HG03442 (cell line): ENCODE data around the gene GNL2.

Source experiments
- ATAC-seq: cut with Tn5 transposase; IDR thresholded peaks from one replicate; pipeline ENCODE4 v1.9.1; 2021; ENCODE audit warnings: mild to moderate bottlenecking, moderate library complexity; ENCODE audit not compliant: unreplicated experiment

The GNL2 gene

GRCh38 chr1:37595440-37596181, at the start of gene GNL2:
GNL2 (minus strand) TSS chr1:37595937; CDS start chr1:37595822, 115 bp downstream.
- peak; percentile 95 for ATAC-seq

DNA sequence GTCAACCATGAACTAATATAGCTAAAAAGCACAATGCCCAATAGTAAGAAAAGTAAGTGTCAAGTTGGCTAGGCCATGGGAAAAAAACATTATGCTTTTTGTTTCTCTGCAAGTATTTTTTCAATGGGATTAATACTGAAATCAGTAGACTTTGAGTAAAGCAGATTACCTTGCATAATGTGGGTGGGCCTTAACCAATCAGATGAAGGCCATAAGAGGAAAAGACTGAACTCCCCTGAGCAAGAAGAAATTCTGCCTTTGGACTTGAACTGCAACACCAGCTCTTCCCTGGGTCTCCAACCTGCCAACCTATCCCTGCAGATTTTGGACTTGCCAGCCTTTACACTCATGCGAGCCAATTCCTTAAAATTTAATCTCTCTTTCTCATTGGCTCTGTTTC, 45.3 kb upstream of the GNL2 start:
- no peak for ATAC-seq

GRCh38 chr1:37636435-37636834, 40.7 kb upstream of the GNL2 start:
- ATAC-seq: no peak

DNA sequence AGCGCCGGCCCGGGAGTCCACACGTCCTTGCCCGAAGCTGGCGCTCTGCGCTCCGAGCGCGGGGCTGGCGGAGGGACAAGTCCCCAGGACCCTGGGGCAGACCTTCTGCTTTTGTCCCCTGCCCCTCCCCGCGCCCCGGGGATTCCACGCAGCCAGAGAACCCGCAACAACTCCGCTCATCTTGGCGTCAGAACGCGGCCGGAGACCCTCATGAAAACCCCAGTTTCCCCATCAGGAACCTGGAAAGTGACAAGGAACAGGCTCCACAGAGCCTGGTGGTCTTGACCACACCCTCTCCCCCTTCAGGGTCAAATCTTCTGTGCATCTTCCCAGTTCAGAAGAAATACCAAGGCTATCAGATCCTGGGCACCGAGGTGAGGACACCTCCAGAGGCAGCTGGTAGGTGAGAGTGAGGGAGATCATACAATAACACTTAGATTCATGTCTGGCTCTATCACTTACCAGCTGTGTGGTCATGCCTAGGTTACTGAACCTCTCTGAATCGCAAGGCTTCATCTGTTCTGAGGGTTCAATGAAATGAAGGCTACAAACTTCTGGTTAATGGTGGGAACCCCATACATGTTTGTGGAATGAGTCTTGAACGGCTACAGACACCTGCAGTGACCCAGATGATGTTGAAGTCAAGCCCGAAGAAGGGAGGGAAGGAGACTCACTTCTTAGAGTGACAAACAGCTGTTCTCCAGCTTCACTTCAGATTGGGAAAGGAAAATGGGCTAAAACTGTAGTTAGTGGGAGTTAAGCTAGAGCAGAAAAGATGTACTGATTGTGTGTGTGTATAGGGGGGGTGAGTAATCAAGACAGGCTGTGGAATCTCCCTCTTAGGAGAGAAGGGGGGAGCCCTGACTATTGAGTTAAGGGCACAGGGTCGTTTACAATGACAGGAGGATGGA, 39.5 kb upstream of the GNL2 start:
- no peak for ATAC-seq

- ATAC-seq: no peak
These were observed 38.7 kb upstream of the GNL2 start, which contains the start of gene RSPO1 for GRCh38 chr1:37634244-37634991. RSPO1 (minus strand) TSS chr1:37634892; CDS start chr1:37629661, 5,231 bp downstream.

DNA sequence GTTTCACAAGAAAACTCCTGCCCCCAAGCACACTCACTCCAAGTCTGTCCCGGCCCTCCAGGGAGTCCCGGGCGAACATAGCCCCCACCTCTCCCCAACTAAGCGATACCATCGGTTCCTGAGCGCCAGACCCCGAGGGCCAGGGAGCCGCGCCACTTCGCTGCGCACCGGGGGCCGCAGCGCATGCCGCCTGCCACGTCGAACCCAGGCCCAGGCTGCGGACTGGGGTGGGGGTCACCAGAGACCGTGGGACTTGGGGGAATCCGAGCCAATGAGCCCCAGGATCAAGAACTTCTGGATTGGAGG, 38.2 kb upstream of the GNL2 start:
- ATAC-seq: no peak

GRCh38 chr1:37633040-37633937, 37.6 kb upstream of the GNL2 start:
- ATAC-seq: no peak

DNA sequence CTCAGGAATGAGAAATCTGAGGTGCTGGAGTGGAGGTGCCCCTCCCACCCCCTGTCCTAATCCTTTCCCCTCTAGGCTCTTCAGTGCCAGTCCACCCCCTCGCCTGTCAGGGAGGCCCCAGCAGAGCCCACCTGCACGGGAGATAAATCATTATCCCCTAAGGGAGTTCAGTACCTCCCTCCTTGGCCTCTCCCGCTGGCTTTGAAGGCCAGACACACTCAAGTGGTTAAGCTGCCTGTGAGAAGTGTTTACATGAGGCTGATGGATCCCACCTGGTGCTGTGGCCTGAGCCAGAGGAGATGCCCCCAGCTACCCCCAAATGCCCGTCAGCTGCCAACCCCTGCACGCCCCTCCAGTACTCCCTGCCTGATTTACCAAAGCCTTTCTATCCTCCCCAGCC, 35.3 kb upstream of the GNL2 start:
- ATAC-seq: no peak

- no peak for ATAC-seq
These were observed 34.8 kb upstream of the GNL2 start for GRCh38 chr1:37630426-37631028.

DNA sequence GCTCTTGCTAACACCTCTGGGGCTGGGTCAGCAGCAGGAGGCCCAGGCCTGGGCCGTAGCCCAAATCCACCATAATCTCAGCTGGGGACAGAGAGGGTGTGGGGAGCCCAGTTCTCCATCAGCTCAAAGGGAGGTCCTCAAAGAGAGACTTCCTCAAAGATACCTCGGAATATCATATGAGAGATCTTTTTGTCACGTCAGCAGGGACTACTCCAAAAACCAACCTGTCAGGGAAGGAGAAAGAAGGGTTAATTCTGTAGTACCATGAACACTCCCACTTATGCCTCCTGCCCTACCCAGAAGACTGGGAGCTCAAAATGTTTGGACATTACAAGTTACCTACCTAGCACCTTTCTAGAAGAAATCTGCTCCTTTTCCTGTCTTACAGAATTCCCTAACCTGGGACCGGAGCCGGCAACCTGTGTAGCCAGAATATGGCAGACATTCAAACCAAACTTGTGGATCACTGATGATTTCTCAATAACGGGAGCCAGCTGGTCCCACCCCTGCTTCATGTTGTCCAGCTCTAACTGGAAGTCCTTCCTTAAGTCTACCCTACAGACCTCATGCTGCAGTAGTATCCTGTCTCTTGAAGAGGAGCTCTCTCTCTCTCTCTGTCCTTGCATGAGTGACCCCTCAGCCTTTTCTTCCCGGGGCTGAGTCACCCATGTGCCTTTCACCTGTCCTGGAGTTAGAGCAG, 34.1 kb upstream of the GNL2 start:
- ATAC-seq: no peak

DNA sequence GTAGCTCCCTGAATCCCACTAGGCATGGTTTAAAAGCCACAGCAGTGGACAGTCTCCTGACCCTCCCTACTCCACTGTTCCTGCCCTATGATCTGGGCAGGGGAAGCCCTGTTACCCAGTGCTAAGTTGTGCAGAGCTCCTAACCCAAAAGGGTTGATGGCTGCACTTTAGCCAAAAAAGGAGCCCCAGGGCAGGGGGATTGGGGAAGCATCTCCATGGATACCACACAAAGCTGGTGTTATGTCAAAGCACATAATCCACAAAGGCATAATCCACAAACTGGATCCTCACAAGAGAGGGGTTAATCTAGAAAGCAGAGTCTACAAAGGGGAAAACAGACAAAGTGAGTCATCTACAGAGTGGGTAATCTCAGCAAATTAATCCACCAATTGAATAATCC, 33.3 kb upstream of the GNL2 start:
- no peak for ATAC-seq

- ATAC-seq: no peak
These were observed 32.4 kb upstream of the GNL2 start for GRCh38 chr1:37628026-37628556.

GRCh38 chr1:37622131-37622530, 26.4 kb upstream of the GNL2 start:
- no peak for ATAC-seq

DNA sequence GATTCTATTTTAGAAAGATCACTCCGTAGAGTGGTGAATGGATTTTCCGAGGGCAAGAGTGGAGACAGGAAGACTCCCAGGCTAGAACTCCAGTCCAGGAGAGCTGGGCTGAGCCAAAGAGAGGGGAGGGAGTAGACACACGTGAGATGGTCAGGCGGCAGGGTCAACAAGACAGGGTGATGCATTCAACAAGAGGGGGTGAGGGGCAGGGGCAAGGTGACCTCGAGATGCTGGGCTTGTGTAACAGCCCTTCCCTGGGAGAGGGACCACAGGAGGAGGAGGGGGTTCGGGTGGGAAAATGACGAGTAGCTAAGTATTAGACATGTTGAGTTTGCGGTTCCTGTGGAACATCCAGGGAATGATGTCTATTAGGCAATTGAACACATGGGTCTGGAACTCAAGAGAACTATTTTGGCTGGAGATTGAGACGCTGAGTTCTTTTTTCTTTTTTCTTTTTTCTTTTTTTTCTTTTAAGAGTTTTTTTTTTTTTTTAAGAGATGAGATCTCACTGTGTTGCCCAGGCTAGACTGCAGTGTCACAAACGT, 25.7 kb upstream of the GNL2 start:
- no peak for ATAC-seq

GRCh38 chr1:37620707-37621106, 25.0 kb upstream of the GNL2 start:
- no peak for ATAC-seq

- no peak for ATAC-seq
These were observed 20.6 kb upstream of the GNL2 start for GRCh38 chr1:37616330-37616729.

DNA sequence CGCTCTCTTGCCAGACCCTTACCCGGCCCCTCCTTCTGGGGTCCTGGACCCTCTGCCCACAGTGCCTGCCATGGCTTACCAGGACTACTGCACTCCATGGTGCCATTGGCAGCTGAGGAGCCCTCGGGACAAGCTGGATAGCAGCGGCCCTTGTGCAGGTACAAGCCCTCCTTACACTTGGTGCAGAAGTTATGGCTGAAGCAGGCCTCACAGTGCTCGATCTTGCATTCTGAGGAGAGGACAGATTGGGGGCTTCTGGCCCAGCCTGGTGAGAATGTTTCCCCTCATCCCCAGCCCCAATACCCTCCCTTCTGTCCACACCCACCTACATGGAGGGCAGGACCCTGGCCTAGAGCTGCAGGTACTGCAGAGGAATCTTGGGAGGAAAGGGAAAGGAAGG, 18.4 kb upstream of the GNL2 start:
- ATAC-seq: no peak

DNA sequence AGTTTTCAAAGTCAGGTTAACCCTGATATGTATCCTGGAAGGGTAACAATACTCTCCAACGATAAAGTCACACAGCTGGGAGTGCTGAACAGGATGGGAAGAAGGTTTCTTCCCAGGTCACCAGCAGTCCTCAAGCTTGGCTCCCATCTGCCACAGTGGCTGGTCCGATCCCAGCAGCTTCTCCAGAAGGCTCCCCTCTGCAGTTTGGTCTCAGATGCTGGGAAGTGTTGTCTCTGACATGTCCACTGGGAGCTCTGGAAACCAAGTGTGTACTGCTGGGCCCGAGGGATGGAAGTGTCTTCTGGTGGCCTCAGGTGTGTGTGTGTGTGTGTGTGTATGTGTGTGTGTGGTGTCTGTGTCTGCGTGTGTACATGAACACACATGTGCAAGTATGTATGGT, 16.4 kb upstream of the GNL2 start:
- no peak for ATAC-seq

- no peak for ATAC-seq
These were observed 14.3 kb upstream of the GNL2 start for GRCh38 chr1:37609994-37610393.
